SHP77 treated with DMSO at 0.1 percent for 48 hours (cell line): ENCODE results near the gene ADAMTS16.

ENCODE experiments used
- DNase-seq: peaks from one replicate; lab custom pipeline; 2025; lab: John Stamatoyannopoulos, UW

Gene ADAMTS16

DNA sequence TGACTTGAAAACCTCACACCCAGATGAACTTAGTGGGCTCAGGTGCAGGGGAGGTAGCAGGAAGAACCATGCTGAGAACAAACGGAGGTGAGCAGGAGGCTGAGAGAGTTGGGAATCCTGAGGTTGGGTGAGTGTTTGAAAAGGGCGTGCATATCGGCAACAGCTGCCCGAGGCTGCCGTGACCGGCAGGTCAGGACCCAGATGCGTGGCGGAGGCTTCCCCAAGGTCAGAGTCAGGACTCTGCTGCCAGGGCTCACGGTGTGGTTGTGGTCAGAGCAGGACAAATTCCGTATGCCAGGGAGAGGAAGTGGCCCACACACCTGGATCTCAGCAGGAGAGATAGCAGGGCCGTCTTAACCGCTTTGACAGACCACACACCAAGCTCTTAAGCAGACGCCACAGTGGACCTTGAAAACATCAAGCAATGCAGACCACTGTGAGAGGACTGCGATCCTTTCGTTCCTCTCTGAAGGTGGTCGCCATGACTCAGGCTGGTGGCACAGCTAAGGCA, 43.1 kb downstream of the ADAMTS16 start:
- no peak for DNase-seq

- DNase-seq, result no peak
Measured at GRCh38 chr5:5183933-5184332, 43.8 kb downstream of the ADAMTS16 start.

DNA sequence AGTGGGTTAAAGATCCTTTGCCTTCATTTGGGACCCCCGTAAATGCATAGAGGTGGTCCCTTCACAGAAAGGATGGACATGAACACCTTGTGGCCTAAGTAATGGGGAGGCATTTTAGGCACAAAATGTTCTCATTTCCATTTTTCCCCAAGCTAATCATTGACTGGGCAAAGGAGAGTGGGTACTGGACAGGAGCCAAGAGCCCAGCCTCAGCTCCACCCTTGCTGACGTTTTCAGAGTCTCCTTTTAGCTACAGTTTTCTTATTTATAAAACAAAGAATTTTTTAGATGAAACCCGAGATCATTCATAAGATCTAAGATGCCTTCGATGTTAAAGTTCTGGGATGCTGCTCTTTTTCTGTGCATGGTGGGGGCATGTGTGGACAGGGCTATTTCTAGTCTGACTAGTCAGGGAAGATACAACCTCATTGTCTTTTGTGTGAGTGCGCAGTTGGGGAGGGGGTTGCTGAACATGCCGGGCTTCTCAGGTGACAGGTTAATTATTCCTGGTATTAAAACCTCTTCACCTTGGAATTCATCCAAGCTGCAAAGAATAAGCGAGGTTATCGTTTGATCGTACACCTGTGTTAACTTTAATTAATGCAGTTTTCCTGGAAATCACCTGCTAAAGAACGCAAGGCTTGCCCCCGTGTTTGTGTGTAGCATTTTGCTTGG, 48.4 kb downstream of the ADAMTS16 start:
- DNase-seq, result no peak

DNA sequence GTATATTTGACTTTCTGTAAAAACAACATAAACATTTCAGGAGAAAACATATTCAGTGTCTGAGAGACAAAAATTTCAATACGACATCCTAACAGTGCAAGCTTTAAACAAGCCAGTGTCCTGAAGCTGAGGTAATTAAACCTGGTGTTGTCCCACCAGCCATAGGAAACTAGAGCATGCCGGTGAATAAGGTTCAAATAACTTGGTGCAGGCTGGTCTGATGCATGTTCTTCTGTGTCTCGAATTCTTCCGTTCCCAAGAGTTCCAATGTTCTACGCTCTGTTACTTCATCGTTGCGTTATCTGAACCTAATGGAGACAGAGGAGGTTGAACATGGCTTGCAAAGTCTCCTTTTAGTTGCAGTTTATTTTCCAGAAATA, 48.9 kb downstream of the ADAMTS16 start:
- no peak for DNase-seq

GRCh38 chr5:5191906-5192305, 51.8 kb downstream of the ADAMTS16 start:
- no peak for DNase-seq

DNA sequence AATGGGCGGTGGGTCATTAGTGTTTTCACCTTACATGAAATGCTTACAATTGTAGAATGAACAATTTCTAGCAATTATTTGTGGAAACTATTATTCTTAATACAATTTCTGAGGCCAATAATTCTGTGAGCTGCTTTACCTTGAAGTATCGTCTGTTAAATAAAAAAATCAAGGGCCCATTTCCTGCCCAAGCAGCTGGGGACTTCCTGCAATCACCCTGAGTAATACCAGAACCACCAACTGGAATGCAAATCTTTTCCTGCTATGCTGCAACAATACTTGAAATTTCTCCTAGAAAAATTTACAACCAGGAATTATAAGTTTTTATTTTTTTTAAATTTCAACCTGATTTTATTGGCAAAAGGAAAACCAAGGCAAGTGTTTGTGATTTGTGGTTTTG, 52.6 kb downstream of the ADAMTS16 start:
- no peak for DNase-seq

DNA sequence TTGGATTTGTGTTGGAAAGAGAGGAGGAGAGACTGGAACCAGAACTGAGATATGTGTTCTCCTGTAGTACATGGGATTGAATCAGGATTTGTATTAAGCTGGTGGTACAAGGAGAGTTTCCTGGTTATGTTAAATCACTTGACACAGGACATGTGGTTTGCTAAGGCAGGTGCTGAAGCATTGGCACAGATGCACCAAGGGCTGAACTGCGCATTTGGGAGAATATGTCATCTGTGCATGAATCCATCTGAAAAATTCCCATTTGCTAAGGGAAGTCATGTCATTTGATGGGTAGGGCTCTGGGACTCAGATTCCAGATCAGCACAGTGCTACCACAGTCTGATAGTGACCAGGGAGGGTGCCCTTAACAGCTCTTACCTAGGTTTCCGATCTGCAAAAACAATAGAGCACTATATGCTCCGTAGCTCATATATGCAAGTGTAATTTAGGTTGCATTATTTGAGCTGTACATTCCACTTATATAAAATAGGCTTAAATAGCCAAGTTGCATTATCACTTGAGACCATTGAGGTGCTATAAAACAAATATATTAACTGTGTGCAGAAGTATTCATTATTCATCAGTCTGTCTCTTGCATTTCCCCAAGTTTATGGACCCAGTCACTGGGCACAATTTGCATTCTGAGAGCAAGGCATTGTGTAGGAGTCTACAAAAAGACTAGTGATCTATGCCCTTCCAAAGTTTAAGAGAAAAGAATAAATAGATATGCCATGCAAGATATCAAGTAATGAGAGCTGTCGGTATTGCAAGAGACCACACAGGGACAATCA, 55.2 kb downstream of the ADAMTS16 start:
- no peak for DNase-seq

- DNase-seq, result no peak
Measured at GRCh38 chr5:5198135-5198534, 58.0 kb downstream of the ADAMTS16 start.

DNA sequence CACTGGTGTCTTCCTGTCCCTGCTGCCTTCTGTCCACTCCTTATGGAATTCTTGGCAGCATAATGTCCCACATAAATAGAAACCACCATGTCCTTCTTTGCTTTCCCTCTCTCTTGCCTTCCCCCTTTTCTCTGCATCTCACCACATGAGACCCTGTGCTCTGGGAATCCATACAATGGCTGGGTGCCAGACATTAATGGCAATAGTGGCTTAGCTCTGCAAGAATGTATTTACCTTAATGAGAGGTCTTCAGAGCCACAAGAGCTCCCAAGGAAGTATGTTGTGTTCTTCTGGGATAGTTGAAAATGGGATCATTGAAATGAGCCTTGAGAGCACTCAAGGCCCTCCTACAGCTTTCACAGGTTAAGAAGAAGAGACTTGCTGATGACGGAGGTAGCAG, 58.7 kb downstream of the ADAMTS16 start:
- no peak for DNase-seq

DNA sequence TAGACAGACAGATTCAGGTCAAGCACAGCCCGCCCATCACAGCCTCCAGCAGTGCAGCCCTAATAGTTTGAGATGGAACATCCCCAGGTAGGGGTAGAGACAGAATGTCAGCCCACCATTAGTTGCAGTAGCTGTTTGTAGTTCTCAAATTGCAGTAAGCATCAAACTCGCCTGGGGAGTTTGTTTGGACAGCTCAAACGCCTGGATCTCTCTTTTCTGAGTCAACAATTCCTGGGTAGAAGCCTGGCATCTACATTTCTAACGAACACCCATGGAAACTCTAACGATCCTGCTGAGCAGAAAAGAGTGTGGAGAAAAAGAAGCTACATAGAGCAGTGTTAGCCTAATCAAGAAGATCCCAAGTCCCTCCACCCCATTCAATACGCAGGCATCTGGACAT, 59.4 kb downstream of the ADAMTS16 start:
- DNase-seq, result no peak

GRCh38 chr5:5200133-5200532, 60.0 kb downstream of the ADAMTS16 start:
- DNase-seq, result no peak

DNA sequence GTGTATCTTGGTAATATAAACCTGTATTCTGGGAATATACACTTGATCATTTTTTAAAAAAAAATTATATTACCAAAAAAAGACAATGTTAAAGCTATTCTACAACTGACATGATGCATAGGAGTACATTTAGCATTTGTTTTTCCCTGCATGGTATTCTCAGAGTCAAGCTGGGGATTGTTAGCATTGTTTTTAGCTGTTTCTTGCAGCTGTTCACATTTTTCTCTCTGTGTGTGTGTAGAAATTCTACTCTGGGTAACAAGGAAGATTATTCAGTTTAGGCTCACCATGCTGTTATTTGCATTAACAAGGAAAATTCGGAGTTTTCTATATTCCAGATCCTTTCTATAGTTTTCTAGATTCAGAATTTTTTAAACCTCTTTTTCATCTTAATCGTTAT, 62.2 kb downstream of the ADAMTS16 start:
- DNase-seq, result no peak

DNA sequence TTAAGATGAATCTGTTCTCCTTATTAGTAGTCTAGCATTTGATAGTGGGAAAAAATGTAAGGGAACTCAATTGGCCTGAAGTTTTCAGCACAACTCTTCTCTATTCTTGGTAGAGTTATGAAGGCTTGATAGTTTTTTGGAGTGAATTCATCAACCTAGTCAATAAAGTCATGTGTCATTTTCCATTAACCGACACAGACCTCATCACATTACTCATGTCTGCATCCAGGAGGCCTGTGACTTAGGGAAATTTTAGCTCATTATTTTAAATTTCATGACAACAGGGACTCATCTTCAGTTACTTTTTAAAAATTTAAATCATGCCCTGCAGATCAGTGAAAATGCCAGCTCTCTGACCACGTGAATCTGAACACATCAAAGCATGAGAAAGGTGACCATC, 63.3 kb downstream of the ADAMTS16 start:
- no peak for DNase-seq

- no peak for DNase-seq
Measured at GRCh38 chr5:5207828-5208227, 67.7 kb downstream of the ADAMTS16 start.

- DNase-seq, result no peak
Measured at GRCh38 chr5:5209089-5209488, 69.0 kb downstream of the ADAMTS16 start.

DNA sequence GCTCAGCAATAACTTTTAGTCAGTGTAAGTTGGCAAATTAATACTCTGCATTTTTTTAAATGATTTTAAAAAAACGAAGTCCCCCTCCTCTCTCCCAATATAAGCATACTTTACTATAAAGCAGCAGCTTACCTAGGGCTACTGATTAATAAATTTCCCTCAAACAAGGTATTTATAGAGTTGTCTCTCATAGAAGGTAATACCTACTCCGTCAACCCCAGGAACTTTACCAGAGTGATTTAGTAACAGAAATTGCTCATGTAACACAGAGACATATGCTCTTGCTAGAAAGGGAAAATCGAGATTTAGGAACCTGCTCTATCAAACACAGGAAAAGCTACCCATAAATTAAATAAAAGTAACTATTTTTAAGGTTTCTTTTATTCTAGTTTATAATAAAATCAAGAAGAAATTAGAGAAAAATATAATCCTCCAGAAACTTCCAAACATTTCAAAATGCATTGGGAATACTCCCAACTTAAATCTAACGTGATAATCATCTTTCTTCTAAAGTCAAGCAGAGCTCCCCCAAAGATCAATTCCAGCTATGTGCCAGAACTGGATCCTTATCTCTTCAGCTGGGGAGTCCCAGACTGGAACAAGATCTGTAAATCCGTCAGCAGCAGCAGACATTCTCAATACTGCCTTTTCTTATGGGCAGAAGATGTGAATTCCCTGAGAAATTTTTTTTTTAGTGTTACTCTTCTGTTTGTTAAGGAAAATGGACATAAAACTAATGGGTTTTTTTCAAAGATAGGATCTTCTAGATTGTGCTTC, 69.6 kb downstream of the ADAMTS16 start:
- no peak for DNase-seq

DNA sequence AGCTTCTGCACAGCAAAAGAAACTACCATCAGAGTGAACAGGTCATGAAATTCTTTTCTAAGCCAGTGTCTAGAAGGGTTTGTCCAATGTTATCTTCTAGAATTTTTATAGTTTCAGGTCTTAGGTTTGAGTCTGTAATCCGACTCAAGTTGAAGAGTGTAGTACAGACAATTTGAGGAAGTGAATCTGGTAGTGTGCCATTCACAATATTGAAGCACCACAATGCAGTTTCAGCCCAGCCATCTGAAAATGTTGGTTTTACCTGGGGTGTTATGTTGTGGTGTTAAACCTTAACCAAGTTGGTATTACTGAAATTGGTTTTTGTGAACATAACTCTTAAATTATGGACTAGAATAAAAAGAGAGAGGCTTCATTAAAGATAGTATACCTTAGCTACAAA, 77.2 kb downstream of the ADAMTS16 start:
- no peak for DNase-seq

DNA sequence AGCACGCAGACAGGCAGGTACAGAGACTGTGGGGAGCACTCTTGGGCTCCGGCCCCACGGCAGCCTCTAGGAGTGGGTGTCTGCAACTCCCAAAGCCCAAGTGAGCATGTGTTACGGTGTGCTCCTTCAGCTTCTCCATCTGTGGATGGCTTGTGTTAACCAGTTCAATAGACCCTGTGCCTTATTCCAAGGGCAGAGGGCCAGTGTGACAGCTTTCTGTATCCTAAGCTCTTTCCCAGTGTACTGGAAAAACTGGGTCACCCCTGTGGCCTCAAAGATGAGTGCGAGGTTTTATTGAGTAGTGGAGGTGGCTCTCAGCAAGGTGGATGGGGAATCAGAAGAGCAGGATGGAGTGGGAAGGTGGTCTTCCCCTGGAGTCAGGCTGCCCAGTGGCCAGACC, 78.3 kb downstream of the ADAMTS16 start:
- DNase-seq, result no peak

DNA sequence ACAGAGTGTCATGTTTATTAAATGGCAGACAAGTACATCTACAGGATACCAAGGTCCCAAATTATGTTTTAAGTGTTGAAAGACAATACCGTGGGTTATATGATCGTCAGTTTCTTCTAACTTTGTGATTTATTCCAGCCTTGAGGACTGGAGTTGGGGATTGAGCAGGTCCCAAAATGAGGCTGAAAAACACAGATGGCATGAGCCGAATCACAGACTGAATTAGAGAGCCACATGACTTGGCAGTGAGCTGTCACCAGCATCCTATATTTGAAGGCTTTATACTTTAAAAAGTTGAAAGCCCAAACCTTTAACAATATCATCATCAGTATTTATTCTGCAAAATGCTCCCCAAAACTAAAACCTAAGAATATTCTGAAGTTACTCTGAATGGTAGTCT, 79.4 kb downstream of the ADAMTS16 start:
- DNase-seq, result no peak

- no peak for DNase-seq
Measured at GRCh38 chr5:5220901-5221631, 80.9 kb downstream of the ADAMTS16 start.

DNA sequence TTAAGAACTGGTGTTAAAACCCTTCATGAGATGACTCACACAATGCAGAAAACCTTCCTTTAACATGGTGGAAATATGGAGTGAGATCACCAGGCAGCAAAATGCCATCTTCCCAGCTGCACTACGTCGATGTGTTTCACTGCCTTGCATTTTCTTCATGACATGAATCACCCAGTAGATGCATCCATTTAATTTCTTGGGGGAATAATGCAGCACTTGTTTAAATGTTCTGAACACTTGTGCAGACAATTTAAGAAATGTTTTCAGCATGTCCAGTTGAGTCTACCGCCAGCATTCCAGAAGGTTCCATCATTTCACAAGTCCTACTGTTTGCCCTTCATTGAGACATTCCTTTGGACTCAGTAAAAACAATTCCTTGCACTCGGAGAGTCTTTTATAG, 81.6 kb downstream of the ADAMTS16 start:
- no peak for DNase-seq

DNA sequence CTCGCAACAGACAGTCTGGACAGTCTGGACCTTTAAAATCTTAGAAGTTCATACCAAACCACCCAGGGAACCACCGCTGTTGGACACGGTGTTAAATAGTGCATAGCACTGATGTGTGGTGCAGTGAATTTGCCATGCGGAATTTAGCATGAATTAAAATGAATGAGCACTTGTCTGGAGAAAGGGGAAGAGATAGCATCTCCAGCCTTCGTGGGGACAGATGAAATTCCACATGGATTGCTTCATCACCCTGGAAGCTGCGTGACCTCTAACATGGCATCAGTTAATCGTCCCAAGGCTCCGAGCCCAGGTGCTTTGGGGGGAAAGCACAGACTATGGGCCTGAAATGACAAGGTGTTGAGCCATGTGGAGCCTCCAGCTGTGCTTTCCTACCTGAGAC, 91.4 kb downstream of the ADAMTS16 start:
- no peak for DNase-seq
